Endodermal cell (in vitro differentiated cells): ENCODE data around the gene PAPOLA. TPM values are rescaled to one million over a fixed set of nuclear protein-coding genes. Genes with fewer than 3 reads are reported as not detected.
A peak's percentile ranks its signal among the peaks of the same experiment; 100 is the strongest.

Source experiments
- DNase-seq: peaks from one replicate; pipeline ENCODE4 v3.0.0-alpha.2; 2017
- H3K27ac ChIP-seq: 2 replicates; pipeline ENCODE4 v1.5.1; 2013; ENCODE audit warnings: mild to moderate bottlenecking, low read depth, low read length, moderate library complexity
- H3K27me3 ChIP-seq: 2 replicates; pipeline ENCODE4 v1.6.1; 2013; ENCODE audit warnings: mild to moderate bottlenecking, low read length, moderate library complexity; ENCODE audit not compliant: insufficient read depth, control insufficient read depth, poor library complexity, severe bottlenecking
- H3K36me3 ChIP-seq: 2 replicates; pipeline ENCODE4 v1.7.0; 2013; ENCODE audit warnings: mild to moderate bottlenecking, low read length, moderate library complexity; ENCODE audit not compliant: control insufficient read depth, insufficient read depth
- H3K4me1 ChIP-seq: one replicate; pipeline ENCODE4 v1.7.0; 2013; ENCODE audit warnings: low read length; ENCODE audit not compliant: control insufficient read depth, insufficient read depth
- H3K4me3 ChIP-seq: 2 replicates; pipeline ENCODE4 v1.5.1; 2013; ENCODE audit warnings: mild to moderate bottlenecking, low read length, moderate library complexity
- H3K9ac ChIP-seq: 2 replicates; pipeline ENCODE4 v1.6.1; 2013; ENCODE audit warnings: mild to moderate bottlenecking, low read length, moderate library complexity; ENCODE audit not compliant: poor library complexity, severe bottlenecking; ENCODE audit errors: extremely low read depth
- H3K9me3 ChIP-seq: 2 replicates; pipeline ENCODE4 v1.6.1; 2013; ENCODE audit warnings: mild to moderate bottlenecking, low read length, moderate library complexity; ENCODE audit not compliant: control insufficient read depth
- H3K27ac Mint-ChIP-seq: 2 replicates; pipeline ENCODE4 v1.8.0; 2020; ENCODE audit warnings: mixed read lengths
- H3K27me3 Mint-ChIP-seq: 2 replicates; pipeline ENCODE4 v1.8.0; 2021; ENCODE audit warnings: mild to moderate bottlenecking, mixed read lengths; ENCODE audit not compliant: insufficient read depth
- H3K36me3 Mint-ChIP-seq: 2 replicates; pipeline ENCODE4 v1.8.0; 2020; ENCODE audit warnings: low read depth, mixed read lengths
- H3K4me1 Mint-ChIP-seq: 2 replicates; pipeline ENCODE4 v1.8.0; 2020; ENCODE audit warnings: mixed read lengths
- H3K4me3 Mint-ChIP-seq: 2 replicates; pipeline ENCODE4 v1.8.0; 2020; ENCODE audit warnings: mild to moderate bottlenecking, moderate library complexity, mixed read lengths
- H3K9me3 Mint-ChIP-seq: 2 replicates; pipeline ENCODE4 v1.8.0; 2020; ENCODE audit warnings: mild to moderate bottlenecking, mixed read lengths
- CTCF ChIP-seq: fragments of 200-600 bp; sonication (generic); conservative IDR thresholded peaks from 2 replicates; pipeline ENCODE4 v1.5.0; 2021; ENCODE audit warnings: antibody characterized with exemption, mild to moderate bottlenecking
- WGBS, 2 experiments: methylation state at CpG; one replicate each; pipeline versions ENCODE4 v1.1.5 to v1.1.7; 2013; ENCODE audit warnings: missing lambda C conversion rate in 2 of 2, mixed read lengths in 1 of 2; ENCODE audit not compliant: insufficient coverage in 1 of 2, insufficient read length in 1 of 2; 5-methylcytosine and 5-hydroxymethylcytosine counted together
- total RNA-seq, 2 donors: library from RNA; stranded (reverse); fragmentation: NEBNext Ultra II Directional in 1 of 2; extraction: Animal tissue kit (Norgen Biotek cat#: 25700) in 1 of 2; gene quantifications; 2 replicates in 1 of 2; 3 replicates in 1 of 2; pipeline ENCODE4 v1.2.1, GENCODE V29; 2021

PAPOLA gene
- total RNA-seq, 2 donors from 2014 or later: 218 to 225 TPM

- Mint-ChIP-seq H3K4me3 (no peak overlapping the region), H3K27me3 (peaks cover 20% of the 10 kb centered on the region), H3K36me3 (no peaks in the 10 kb centered on the region), H3K27ac (no peak overlapping the region), H3K9me3 (no peaks in the 10 kb centered on the region), H3K4me1 (no peaks in the 10 kb centered on the region)
- peaks cover 20% of the 10 kb centered on the region for H3K27me3 ChIP-seq
- H3K4me3 ChIP-seq: no peak overlapping the region
- no peak for DNase-seq
- no peaks in the 10 kb centered on the region for H3K4me1 ChIP-seq
- no peak overlapping the region for H3K27ac ChIP-seq
- TF ChIP-seq CTCF: no peak
- WGBS, 2 experiments: 96 to 100% methylated on average over 2 to 6 of the region's 6 CpGs
- H3K9ac ChIP-seq: no peak overlapping the region
- no peaks in the 10 kb centered on the region for H3K36me3 ChIP-seq
- no peaks in the 10 kb centered on the region for H3K9me3 ChIP-seq
Measured at GRCh38 chr14:96594961-96595360, 92.8 kb downstream of the PAPOLA start.

- H3K9me3 Mint-ChIP-seq: peaks cover 3% of the 10 kb centered on the region
- H3K4me1 Mint-ChIP-seq: no peaks in the 10 kb centered on the region
- H3K36me3 ChIP-seq: no peaks in the 10 kb centered on the region
- peaks cover 16% of the 10 kb centered on the region for H3K27me3 Mint-ChIP-seq
- 83 to 91% methylated on average over 1 to 5 of the region's 5 CpGs for WGBS, 2 experiments
- no peak overlapping the region for H3K4me3 ChIP-seq
- no peak overlapping the region for H3K4me3 Mint-ChIP-seq
- H3K27ac Mint-ChIP-seq: no peak overlapping the region
- no peaks in the 10 kb centered on the region for H3K9me3 ChIP-seq
- no peaks in the 10 kb centered on the region for H3K4me1 ChIP-seq
- H3K9ac ChIP-seq: no peak overlapping the region
- no peak for DNase-seq
- no peak overlapping the region for H3K27ac ChIP-seq
- no peak for TF ChIP-seq CTCF
- H3K36me3 Mint-ChIP-seq: no peaks in the 10 kb centered on the region
- peaks cover 12% of the 10 kb centered on the region for H3K27me3 ChIP-seq
Measured at GRCh38 chr14:96597680-96598079, 95.5 kb downstream of the PAPOLA start.

GRCh38 chr14:96598332-96598928 is 96.2 kb downstream of the PAPOLA start:
- Histone ChIP-seq H3K9ac (no peak overlapping the region), H3K36me3 (no peaks in the 10 kb centered on the region), H3K4me3 (no peak overlapping the region), H3K4me1 (no peaks in the 10 kb centered on the region), H3K9me3 (no peaks in the 10 kb centered on the region), H3K27me3 (peaks cover 5% of the 10 kb centered on the region), H3K27ac (peak overlapping the region; percentile 49)
- no peaks in the 10 kb centered on the region for H3K36me3 Mint-ChIP-seq
- H3K27ac Mint-ChIP-seq: no peak overlapping the region
- 83 to 92% methylated on average over 9 to 13 of the region's 14 CpGs for WGBS, 2 experiments
- H3K4me1 Mint-ChIP-seq: no peaks in the 10 kb centered on the region
- H3K27me3 Mint-ChIP-seq: peaks cover 9% of the 10 kb centered on the region
- no peak overlapping the region for H3K4me3 Mint-ChIP-seq
- no peak for TF ChIP-seq CTCF
- peaks cover 3% of the 10 kb centered on the region for H3K9me3 Mint-ChIP-seq
- no peak for DNase-seq
